Stimulated activated CD4-positive, alpha-beta T cell treated with anti-CD3 and anti-CD28 coated beads, Interleukin-4, amount 100 ng/mL, for 24 hours (primary cell): Measurements from ENCODE around the gene GLP2R.
"Not testable (repeated sequence)": the region's sequence is repeated elsewhere in the genome, so short reads cannot be mapped to it uniquely, and the experiment has no call there.

ENCODE experiments used
- DNase-seq: peaks from one replicate; pipeline ENCODE4 v3.0.0-alpha.2; 2020

GLP2R gene, protein sequence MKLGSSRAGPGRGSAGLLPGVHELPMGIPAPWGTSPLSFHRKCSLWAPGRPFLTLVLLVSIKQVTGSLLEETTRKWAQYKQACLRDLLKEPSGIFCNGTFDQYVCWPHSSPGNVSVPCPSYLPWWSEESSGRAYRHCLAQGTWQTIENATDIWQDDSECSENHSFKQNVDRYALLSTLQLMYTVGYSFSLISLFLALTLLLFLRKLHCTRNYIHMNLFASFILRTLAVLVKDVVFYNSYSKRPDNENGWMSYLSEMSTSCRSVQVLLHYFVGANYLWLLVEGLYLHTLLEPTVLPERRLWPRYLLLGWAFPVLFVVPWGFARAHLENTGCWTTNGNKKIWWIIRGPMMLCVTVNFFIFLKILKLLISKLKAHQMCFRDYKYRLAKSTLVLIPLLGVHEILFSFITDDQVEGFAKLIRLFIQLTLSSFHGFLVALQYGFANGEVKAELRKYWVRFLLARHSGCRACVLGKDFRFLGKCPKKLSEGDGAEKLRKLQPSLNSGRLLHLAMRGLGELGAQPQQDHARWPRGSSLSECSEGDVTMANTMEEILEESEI

DNA sequence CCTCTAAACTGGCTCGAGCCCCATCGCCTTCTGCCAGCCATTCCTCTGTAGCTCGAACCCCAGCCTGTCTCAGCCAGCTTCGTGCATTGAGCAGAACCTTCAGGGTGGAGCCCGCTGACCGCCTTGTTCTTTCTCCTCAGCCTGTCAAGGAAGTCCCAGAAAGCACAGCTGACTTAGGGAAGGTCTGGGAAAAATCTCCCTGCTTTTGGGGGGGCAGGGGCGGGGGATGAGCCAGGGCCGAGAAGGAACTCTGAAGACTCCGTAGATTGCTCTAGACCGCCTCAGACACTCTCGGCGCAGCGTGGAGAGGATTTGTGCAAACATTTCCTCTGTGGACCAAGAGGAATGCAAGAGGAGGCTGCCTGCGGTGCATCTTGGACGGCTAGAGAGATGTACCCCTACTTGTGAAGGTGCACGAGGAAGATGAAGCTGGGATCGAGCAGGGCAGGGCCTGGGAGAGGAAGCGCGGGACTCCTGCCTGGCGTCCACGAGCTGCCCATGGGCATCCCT lies at the start of gene GLP2R:
TSS of gene GLP2R (plus strand) at position 284 of the 510 bp plus-strand sequence. CDS start at position 424, 140 bp downstream.
- no peak for DNase-seq

DNA sequence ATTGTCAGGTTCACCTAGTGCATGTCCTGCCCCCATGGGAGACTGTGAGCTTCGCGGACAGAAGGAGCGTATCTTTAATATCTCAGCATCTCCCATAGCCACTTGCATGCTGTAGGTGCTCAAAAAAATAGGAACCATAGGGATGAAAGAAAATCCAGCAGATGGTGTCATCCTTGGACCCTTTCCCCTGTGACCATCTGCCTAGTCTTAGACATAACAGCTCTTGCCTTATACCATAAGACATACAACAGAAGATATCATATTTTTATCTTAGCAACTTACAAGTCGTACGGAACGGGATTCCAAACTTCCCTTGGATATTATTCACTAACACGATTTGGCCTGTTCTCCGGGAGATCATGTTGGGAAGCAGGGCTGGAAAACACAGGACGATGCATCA lies 48.8 kb upstream of the GLP2R start:
- DNase-seq, result no peak

DNA sequence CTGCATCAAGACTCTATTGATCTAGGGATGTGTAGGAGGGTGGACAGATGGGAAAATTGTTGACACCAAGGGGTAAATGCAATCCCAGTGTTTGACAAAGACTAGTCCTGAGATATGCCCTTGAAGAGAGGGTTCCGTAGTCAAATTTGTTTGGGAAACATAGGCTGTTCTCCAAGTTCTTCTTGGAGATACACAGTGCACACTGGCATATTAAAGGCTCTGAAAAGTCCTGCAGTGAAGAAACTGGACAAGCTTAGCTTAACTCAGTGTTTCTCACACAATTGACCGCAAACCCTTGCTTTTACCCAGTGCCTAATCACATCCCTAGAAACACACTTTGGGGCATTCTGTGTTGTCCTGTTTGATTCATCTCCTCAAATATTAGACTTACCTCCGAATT lies 45.2 kb upstream of the GLP2R start:
- no peak for DNase-seq

DNA sequence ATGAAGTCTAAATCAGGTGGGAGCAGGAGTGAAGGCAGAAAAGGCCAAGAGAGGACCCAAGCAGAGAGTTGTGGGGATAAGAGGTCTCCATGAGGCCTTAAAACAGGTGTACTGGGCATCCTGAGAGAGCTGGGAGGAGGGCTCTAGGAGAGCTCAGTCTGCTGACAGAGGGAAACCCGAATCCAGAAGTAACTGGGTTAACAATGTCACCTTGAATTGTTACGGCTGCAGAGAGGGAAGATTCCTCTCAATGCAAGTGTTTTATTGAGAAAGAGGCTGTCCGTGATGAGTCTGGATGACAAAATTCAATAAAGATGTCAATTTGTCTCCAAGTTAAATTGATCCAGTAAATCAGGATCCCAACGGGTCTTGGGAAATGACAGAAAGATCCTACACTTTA lies 42.7 kb upstream of the GLP2R start:
- DNase-seq, result no peak

DNA sequence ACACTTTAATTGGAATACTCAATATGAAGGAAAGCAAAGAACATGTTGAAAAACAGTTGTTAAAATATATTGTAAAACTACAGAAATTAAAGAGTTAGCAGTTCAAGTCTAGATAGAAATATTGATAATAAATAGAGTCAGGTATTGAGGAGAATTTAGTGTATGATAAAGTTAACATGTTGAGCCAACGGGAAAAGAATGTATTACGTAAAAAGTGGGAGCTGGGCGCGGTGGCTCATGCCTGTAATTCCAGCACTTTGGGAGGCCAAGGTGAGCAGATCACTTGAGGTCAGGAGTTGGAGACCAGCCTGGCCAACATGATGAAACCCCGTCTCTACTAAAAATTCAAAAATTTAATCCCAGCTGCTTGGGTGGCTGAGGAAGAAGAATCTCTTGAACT lies 42.3 kb upstream of the GLP2R start:
- not testable (repeated sequence) for DNase-seq

DNA sequence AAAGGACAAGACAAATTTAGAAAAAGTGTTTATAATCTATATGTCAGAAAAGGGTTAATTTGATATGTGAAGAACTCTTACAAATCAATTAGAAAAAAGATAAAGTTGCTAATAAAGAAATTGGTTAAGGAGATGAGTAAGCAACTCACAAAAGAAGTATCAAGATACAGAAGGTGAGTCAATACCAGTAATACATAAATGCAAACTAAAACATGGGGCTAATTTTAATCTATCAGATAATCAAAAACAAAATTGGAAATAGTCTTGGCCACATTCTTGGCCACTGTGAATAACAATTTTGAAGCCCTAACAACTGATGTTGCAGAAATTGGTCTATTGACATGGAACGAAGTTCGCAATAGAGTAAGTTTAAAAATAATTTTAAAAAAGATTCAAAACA lies 41.2 kb upstream of the GLP2R start:
- no peak for DNase-seq

DNA sequence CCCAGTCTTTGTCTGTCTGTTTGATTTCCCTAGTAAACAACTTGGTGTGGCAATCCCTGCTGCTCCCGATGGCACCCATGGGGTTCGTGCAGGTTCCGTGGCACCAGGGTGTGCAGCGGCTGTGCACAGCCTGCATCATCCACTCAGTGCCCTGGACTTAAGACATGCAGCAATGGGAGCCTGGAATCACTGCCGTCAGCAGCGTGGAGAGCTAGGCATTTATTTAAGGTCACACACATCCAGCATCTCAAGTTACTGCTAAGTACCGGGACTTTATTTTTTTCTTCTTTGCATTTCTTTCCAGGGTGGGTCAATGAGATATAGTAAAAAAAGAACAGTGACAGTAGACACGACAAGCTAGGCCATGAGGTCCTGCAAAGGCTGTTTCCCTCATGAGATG lies 37.1 kb upstream of the GLP2R start:
- no peak for DNase-seq

DNA sequence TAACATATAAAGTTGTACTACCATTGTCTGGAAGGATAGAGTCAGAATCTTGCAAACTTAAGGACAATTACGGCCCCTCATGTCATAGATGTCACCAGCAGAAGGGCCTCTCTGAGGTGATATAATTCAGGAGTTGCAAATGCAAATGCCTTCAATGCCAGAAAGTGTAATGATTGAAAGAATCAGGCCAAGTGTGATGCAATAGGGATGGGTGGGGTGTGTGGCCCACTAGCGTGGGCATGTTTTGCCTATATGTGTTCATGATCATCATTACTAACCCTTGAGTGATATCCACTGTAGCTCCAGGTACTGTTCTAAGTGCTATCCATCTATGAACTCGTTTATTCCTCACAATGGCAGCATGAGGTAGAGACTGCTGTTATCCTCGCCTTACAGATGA lies 35.4 kb upstream of the GLP2R start:
- DNase-seq, result no peak

DNA sequence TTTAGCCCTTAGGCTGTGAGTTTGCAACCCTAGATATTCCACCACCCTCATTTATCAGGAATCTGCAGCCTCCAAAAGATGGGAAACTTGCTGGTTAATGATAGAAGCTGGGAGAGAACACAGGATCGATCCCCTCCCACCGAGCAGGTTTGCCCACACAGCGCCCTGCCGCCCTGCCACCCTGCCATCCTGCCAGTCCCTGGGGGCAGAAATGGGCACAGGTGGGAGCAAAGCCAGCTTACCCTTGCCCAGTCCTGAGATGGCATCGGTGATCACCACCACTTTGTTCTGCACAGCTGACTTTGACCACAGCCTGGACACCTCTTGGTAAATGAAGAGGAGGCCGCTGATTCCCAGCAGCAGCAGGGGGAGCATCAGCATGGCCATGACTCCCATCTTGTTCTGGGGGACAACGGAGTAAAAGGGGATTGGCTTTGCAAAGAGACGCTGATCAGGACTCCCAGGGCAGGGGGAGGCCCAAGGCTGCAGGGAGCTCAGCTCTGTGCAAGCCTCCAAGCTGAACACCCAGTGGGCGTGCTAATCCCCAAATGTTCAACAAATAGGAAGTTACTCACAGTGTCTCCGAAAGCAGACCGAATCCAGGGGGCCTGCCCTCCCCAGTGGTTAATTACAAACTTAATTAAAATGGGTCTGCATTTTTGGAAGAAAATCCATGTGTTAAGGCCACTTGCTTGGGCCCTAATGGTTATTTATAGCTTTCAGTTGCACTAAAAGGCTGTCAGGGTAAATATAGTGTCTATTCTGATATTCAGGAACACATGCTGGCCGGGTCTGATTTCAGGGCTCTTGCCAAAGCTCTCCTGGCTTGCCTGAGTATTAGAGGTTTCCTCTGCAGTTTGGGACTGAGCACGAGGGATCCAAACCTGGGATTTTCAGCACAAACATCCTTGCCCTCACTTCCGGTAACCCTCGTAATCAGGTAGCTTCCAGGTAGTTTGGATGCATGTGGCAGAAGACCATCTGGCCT lies 34.5 kb upstream of the GLP2R start, which contains the start of gene DHRS7C:
TSS of gene DHRS7C (minus strand) at position 704 of the 988 bp plus-strand sequence. CDS start at position 396, 308 bp downstream.
- no peak for DNase-seq

DNA sequence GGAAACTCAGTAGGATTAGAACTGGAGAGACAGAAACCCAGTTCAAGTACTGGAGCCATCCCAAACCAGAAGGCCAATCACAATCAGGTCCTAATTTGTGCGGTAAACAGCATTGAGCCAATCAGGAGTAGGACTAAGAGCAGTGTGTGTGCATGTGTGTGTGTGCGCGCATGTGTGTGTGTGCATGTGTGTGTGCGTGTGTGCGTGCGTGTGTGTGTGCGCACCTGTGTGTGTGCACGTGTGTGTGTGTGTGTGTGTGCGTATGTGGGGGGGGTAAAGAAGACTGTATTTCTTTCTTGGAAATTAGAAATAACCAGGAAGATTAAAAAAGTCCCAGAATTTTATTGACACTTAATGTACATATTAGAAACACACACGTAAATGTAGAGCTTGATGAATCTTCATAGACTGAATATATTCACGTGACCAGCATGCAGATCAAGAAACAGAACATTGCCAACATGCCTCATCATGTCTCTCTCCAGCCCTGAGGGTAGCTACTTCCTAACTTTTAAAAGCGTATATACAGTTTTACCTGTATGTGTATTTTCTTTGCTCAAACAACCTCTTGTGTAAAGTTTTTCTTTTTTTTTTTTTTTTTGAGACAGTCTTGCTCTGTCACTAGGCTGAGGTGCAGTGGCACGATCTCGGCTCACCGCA lies 33.4 kb upstream of the GLP2R start:
- DNase-seq, result no peak

DNA sequence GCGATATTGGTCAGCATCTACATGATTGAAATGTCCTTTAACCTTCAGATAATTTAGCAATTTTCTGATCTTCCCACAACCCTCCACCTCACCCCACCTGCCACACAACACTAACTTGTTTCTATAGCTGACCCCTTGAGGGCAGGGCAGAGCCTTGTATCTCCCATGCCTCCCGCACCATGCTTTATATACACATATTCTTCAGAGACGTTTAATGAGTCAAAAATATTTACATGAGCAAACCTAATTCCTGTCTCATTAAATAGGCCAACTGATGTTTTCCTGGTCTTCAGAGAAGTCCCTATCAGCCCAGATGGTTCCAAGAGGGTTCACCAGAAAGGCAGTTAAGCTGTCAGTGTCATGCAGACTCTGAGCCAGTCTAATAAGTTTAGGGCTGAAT lies 27.7 kb upstream of the GLP2R start:
- DNase-seq, result no peak

DNA sequence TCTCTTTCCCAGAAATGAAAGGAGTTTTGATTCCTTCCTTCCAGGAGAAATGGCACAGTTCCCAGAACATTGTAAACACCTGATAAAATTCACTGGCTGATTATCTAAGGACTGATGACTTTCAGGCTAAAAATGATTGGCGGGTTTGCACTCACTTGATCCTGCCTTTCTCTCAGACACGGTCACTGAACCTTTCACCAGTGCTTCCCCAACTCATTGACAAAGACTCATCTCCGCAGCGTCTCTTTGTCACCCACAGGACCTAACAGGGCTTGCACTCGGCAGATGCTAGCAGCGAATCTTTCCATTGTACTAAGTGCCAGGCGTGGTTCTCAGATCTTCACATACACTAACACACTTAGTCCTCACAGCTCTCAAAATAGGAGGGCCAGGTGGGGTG lies 27.0 kb upstream of the GLP2R start:
- no peak for DNase-seq

DNA sequence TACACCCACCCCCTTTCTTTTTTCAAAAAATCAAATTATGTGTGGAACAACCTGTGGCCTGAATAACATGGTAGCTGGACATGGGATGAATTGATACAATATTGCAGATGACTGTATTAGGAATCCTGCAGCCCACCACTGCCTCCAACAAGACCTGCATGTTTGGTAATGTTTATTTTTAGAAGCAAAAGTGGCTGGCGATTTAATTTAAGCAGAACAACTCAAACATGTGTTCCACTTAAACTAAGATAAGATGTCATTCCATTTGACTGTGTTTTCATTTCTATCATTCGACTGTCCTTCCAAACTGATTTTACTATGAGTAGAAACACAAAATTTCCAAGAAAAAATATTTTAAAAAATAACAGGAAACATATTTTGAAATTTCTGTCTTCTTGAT lies 24.2 kb upstream of the GLP2R start:
- no peak for DNase-seq

DNA sequence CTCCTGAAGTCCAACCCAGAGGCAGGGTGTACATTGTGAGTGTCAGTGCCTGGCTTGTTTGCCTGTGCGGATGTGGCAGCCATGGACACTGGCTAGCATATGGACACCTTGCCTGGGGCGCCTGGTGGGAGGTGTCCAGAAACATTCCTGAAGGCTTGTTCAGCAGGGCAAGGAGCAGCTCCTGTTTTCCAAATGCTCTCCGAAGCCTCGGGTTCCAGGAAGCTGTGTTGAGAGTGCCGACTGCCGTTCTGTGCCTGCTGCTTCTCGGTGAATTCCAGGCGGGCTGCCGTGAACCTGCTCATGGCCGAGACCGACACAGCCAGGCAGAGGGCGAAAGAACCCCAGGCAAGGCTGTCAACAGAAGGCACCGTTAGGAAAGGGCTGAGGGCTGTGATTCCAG lies 23.4 kb upstream of the GLP2R start:
- DNase-seq, result no peak

DNA sequence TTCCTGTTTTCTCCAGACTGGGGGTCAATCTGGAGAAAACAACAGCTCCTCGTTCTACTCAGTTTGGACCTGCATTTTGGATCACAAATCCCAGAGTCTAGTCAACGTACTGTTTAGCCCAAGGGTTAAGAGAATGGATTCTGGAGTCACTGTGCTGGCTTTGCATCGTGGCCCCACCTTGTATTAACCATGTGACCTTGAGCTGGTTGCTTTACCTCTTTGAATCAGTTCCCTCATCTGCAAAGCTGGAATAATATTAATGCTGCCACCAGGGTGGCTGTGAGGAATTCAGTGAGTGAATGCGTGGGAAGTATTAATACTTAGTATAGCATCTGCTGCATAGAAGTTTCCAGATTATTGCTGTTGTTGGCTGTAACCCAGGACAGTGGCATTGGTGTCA lies 23.0 kb upstream of the GLP2R start:
- no peak for DNase-seq

DNA sequence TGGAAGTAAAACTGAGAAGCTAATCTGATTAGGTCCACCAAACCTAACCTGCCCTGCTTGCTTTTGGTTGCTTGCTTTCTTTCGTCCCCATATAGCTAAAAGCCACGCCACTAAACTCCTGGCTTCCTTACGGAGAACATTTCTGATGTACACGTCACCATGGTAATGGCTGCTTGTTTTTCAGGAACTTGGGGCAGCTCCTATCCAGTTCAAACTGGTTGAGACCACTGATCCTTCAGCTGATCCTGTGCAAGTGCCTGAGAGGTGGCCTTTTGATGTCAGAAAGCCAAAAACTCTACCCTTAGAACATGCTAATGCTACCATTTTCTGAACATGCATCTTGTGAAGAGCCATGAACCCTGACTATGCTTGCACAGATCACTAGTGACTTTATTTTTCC lies 20.0 kb upstream of the GLP2R start:
- no peak for DNase-seq

DNA sequence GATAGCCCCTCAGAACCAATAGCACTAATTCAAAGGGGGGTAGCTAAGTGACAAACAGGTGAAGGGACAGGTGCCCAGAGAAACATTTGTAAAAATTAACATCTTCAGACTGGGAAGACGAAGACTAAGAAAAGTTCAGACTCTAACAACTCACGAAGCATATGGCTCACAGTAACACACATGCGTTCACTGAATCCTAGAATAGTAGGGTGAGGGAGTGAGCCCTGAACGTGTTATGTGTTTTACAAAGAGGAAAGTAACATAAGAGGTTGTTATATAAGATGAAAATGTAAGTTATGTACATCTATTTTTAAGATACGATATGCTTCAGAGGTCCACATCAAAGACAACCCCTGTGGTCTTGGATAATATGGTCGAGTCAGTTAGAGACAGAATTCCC lies 19.0 kb upstream of the GLP2R start:
- DNase-seq, result no peak

DNA sequence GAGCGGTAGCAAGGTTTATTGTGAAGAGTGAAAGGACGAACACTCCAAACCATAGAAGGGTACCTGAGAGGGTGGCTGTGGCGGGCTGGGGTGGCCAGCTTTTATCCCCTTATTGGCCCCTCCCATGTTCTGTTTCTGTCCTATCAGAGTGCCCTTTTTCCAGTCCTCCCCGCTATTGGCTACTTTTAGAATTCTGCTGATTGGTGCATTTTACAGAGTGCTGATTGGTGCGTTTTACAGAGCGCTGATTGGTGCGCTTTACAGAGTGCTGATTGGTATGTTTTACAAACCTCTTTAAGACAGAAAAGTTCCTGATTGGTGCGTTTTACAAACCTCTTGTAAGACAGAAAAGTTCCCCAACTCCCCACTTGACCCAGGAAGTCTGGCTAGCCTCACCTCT lies 16.3 kb upstream of the GLP2R start:
- DNase-seq, result no peak

DNA sequence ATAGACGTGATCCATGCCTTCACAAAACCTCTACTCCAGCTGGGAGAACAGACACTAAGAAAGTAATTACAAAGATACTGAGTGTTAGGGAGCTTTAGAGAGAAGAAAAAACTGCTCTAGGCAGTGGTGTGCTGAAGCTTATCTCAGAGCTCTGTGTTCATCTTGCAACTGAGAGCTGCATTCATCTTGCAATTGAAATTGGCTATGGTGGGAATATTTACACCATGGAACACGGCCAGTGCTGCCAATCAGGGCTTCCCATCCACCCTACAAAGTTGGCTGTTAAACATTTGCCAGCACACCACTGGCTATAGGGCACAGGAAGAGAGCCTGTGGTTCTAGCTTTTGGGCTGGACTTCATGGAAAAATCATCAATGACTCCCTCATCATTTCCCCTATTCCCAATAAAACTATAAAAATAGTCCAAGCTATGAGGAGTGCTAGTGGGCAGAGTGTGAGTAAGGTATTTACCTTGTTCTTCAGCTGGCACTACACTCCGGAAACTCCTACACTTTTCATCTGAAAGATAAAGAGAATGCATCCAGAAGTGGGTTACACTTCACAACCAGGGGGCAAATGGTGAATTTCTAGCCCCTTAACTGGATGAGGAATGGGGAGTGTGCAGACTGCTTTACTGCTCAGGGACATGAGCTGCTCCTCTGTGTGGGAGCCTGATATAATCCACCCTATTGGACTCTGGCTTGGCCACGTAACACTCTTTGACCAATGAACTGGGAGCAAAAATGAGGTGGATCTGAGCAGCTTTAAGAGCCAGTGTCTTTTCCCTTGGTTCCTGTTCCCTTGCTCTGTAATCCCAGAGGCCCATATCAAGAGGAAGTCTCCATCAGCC lies 15.4 kb upstream of the GLP2R start:
- DNase-seq, result no peak

DNA sequence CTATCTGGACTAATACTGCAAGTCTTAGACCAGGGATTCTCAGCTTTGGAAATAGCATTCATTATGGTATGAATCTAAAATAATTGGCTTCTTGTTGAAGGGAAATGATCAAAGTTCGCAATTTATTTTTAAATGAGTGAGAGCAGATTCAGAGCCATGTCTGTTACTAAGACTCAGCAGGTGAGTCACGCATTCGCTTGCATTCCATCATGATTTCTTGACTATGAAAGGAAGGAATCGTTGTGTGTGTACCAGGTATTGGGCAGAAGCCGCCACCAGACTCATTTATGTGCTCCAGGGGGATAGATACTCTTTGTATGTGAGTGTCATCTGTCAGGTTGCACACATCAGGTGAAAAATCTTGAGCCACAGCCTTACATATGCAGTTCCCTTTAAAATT lies 14.6 kb upstream of the GLP2R start:
- DNase-seq, result no peak

DNA sequence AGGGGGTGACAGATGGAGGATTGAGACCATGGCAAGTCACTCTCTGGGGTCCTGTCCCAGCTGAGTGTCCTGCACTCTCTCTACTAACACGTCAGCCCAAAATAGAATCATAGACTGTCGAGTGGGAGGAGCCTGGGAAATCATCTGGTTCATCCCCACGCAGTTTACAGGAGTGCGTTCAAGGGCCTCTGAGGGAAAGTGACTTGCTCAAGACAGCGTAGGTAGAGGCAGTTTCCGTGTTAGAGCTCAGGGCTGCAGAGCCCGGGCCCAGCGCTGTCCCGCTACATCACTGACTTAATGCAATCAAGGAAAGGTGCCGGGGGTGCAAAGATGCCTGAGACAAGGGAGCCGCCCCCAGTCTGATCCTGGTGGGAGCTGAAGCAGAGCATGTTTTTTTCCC lies 14.2 kb upstream of the GLP2R start:
- DNase-seq, result no peak

DNA sequence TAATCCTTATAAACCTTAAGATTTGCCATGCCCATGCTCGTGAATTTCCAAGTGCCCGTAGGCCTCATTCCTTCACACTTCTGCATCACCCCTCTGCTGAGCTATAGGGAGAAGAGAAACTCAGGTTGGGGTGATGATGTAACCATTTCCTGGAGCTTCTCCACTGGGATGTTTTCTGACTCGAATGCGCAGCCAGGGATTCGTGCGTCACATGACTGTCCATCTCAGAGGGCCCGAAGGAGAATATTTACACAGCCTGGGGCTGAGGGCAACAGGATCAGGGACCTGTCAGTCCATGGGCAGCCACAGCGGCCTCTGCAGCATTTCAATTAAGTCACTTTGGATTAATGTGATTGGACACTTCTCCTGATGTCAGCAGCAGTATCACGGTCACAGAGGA lies 12.6 kb upstream of the GLP2R start:
- DNase-seq, result no peak
